H4 (cell line): Measurements from ENCODE around the gene COL25A1. TPM values are rescaled to one million over a fixed set of nuclear protein-coding genes. Genes with fewer than 3 reads are reported as not detected.
"Not testable (repeated sequence)": the region's sequence is repeated elsewhere in the genome, so short reads cannot be mapped to it uniquely, and the experiment has no call there.

Experiments used
- DNase-seq: peaks from one replicate; pipeline ENCODE4 v3.0.0-alpha.2; 2015; ENCODE audit warnings: low spot score
- total RNA-seq: library from RNA; depleted of rRNA; stranded (reverse); fragments of >200 nt; shearing (Covaris generic); gene quantifications from 2 replicates; pipeline ENCODE4 v1.2.3, GENCODE V29; 2014

The COL25A1 gene
- total RNA-seq, 1 experiment from 2014 or later = 0.02 TPM

GRCh38 chr4:109052821-109053220 lies 249.6 kb downstream of the COL25A1 start:
- no peak for DNase-seq

DNA sequence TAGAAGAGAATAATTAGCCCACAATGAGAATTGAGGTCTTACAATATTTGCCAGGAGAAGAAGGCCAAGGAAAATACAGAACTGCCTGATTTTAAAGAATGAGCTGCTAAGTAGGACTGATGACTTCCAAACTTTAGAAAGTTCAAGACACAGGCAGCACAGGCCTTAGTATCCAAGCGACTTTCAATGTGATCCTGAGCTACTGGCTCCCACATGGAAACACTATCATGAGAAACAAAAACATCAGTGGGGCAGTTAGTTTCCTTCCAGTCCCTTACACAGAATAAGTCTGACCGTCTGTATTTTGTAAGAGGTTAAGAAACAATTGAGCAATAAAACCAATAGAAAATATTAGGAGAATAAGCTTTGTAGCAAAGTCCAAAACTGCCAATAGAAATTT lies 251.4 kb downstream of the COL25A1 start:
- no peak for DNase-seq

DNA sequence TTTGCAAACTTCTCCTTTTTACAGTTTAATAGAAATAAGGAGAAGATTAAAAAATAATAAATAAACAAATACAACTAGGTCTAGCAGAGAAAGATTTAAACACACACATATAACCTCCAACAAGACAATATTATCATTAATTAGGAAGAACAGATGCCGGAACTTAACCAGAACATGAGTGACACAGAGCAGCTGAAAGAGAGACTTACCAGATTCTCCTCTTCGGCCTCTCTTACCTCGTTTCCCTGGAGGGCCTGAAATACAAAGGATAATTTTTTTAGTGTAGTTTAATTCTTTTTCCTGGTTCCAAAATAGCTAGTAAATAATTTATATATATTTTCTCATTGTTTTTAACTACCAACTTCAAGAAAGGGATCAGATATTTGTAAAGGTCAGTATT lies 252.5 kb downstream of the COL25A1 start:
- DNase-seq = no peak

- DNase-seq = peak; percentile 26
Measured at GRCh38 chr4:109046471-109047201, 255.8 kb downstream of the COL25A1 start.

- no peak for DNase-seq
Measured at GRCh38 chr4:109044431-109044830, 258.0 kb downstream of the COL25A1 start.

GRCh38 chr4:109043286-109043685 lies 259.2 kb downstream of the COL25A1 start:
- DNase-seq = no peak

DNA sequence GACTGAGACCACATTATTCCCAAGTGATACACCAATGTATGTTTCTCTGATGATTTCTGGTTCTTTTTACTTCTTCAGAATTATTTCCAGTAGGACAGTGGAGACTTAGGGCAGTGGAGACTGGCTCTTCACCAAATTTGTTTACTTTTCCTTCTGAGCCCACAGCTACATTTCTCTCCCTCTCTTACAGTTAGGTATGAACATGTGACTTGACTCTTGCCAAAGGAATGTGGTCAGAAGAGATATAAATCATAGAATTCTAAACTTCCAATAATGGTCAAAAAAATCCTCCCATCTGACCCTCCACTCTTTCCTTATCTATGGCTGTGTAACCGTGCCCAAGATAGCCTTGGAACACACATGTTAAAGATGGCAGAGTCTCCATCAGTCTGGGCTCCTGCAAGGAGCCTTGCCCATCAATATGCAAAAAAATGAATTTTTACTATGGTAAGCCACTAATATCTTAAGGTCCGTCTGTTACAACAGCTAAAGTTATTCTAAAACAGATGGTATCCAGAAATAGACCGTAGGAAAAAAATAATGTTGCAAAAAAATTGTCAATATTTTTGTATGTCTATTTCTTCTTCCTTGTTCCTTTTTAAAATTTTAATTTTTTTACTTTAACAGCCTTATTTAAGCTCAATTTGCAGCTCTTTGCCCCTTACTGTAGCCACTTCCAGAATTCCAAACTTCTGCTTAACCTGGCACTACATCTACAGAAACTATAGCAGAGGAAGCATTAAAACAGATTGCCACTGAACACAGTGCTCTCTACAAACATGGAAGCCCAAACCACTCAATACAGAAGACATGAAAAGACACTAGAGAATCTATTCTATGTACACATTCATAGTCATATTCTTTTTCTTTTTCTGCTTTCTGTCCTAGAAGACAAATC lies 260.7 kb downstream of the COL25A1 start:
- DNase-seq = no peak

GRCh38 chr4:109040441-109040840 lies 262.0 kb downstream of the COL25A1 start:
- DNase-seq = no peak

DNA sequence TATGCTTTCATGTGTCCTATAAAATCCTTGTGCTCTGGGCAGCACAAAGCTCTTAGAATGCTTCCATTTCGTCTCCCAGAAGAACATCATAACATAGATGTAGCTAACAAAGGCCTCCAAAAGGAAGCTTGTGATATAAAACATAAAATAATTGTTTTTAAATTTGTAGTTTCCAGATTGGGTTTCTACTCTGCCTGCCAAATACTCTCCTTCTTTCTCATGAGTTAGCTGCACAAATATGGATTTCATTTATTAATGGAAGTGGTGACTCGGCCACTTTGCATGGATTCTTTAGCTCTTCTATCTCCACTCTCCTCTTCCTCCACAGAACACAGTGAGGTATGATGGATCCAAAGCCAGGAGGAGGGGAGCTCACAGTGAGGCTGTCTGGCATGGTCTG lies 265.4 kb downstream of the COL25A1 start:
- no peak for DNase-seq

DNA sequence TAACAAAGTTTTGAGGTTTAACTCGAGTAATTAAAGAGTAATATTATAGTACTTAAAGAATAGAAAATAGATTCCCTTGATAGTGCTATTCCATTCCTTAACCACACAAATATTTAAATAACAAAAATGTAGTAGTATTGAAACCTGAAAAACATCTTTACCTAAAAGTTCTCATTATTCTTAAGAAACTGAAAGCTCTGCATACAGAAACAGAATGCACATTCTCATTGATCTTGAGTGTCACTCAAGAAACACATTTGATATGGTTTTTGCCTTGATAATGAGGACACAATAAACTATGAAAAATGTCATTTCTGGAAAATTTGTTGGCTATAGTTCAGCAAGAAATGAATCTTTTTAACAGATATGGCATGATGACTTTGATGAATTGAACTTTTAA lies 268.5 kb downstream of the COL25A1 start:
- DNase-seq = no peak

- no peak for DNase-seq
Measured at GRCh38 chr4:109032671-109033070, 269.8 kb downstream of the COL25A1 start.

DNA sequence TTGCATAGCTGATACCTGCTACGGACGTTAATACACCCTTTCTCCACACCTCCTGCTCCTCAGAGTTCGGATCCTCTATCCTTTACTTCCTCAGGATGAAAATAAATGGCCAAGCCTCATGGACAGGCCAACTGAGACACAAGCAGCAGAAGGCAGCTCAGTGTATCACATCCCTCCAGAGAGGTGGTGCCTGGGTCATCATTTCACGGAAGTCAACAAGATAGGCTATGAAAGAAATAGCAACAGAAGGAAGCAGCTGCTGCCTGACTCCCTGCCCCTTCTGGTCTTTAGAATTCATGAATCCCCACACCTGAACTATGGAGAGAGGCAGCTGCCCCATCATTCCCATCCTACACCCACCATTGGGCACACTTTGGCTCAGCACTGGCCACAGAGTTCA lies 272.5 kb downstream of the COL25A1 start:
- no peak for DNase-seq

DNA sequence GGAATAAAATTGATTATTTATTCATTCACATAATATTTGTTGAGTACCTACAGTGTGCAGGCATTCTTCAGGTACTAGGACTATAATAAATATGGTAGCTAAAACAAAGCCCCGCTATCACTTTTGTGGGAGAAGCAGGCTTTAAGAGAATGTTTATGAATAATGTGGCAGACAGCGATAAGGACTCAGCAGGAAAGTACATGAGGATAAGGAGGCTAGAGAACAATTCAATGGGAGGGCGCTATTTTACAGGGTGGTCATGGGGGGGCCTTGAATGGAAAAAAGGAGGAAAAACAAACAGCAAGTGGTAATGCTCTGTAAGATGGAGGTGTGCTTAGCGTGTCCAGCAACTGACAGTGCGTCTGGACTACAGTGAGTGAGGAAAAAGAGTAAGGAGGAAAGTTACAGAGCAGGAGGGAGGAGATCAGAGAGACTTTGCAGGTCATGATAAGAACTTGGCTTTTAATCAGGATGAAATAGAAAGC lies 275.4 kb downstream of the COL25A1 start:
- no peak for DNase-seq

DNA sequence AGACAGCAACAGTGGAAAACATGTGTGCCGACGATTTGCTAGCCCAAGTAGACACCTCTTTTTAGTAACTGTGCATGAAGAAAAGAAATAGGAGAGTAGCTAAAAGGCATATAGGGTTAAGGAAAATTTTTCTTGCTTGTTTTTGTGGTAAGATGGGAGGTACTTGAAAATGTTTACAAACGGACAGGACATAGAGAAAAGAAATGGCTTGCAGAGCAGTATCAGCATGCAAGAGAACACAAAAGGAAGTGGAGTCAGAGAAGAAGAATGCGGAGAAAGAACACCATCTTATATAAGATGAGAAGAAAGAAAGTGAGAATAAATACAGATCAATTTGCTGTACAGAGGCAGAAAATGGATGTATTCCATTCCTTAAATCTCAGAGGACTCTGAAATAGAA lies 275.9 kb downstream of the COL25A1 start:
- no peak for DNase-seq

GRCh38 chr4:109025471-109026076 lies 276.9 kb downstream of the COL25A1 start:
- no peak for DNase-seq

DNA sequence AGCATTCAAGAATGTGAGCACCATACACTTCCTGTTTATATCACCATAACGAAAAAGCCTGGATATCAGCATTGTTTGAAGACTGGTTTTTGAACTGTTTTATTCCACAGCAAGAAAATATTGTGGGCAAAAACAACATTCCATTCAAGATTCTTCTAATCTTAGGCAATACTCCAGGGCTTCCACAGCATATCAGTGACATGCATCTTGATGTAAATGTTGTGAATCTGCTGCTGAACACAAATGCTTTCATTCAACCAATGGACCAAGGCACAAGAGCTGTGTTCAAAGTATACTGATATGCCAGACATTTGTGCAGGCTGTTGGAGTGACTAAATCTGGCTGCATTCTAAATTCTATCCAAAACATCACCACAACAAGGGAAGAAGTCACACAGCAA lies 279.5 kb downstream of the COL25A1 start:
- DNase-seq = no peak

DNA sequence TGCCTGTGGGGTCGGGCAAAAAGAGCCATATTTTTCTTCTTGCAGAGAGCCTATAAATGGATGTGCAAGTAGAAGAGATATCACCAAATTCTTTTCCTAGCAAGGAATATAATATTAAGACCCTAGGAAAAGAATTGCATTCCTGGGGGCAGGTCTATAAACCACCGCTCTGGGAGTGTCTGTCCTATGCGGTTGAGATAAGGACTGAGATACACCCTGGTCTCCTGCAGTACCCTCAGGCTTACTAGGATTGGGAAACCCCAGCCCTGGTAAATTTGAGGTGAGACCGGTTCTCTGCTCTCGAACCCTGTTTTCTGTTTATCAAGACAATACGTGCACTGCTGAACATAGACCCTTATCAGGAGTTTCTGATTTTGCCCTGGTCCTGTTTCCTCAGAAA lies 280.8 kb downstream of the COL25A1 start:
- not testable (repeated sequence) for DNase-seq

DNA sequence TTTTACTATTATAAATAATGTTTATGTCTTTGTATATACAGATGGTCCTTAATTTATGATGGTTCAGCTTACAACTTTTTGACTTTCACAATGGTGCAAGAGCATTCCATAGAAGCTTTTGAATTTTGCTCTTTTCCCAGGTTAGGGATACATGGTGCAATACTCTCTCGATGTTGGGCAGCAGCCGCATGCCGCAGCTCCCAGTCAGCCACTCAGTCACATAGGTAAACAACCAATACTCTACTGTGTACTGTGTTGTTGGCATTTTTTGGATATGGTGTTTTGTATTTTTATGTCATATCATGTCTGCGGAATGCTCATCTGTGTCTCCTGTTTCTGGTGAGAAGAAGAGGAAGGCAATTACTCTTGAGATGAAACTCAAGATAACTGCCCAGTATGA lies 281.6 kb downstream of the COL25A1 start:
- DNase-seq = no peak

DNA sequence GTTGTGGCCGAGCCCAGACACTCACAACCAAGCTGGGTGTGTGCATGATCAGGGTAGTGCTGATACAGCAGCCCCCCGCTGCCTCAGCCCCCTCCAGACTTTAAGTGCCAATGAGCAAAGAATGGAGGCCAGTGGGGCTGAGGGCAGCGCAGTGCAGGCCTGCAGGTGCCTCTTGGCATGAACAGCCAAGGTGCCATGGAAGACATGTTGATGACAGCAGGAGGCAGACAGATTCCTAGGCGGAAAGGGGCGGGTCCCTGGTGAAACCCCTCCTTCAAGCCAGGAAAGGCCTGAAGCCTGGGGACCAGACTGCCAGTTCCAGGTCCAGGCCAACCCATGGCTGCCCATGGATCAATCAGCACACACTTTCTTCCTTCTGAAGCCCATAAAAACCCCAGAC lies 286.3 kb downstream of the COL25A1 start:
- no peak for DNase-seq

DNA sequence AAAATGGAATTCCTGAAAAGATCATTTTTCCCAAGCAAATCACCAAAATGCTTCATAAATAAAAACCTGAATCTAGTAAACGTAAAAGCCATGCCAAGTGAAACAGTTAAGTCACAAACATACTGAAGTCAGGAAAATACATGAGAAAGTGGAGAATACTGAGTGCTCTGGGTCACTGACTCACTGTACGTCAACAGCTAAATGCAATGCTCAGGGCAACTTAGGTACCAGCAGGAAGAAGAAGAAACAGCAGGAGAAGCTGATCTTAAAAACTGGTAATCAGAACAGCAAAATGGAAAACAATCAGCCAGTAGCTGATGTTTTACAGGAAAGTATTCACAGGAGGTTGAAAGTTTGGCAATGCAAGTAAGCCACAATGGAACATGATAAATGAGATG lies 287.0 kb downstream of the COL25A1 start:
- no peak for DNase-seq

DNA sequence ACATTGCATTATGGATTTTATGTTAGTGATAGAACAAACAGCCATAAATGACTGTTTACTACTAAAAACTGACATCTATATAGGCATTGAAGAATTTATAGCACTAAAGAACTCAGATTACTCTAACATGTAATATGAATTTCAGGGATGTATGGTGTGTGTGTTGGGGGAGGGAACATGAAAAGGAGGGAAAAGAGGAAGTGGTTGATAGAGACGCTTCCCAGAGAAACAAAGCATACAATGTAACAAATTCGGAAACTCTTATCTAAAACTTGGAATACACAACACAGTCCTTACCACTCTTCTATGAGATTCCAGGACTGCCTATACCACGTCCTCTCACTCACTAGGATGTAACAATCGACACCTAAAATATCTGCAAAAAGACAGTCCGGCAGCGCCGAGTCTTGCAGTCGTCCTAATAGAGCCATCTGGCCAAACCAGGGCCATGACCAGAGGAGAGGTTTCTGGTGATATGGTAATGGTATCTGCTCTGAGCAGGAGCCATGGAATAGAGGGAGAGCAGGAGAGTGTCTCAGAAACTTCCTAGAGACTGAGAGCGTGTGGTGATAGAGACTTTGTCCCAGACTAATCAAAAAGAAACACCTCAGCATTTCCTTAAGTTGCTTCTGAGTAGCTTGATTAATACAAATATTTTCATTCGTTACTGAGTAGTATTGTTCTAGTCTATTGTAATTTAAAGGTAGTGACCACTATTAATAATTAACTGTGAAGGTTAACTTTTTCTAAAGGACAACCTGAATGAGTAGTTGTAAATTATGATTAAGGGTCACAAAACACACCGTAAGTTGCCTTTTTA lies 287.7 kb downstream of the COL25A1 start:
- no peak for DNase-seq
